LNCaP clone FGC (cell line): ENCODE measurements around the gene CCDC138.

ENCODE experiments used
- DNase-seq: peaks from one replicate; pipeline ENCODE4 v3.0.0-alpha.2; 2011; ENCODE audit warnings: low read depth
- H3K4me3 ChIP-seq: 2 replicates; pipeline ENCODE4 v1.5.1; 2011; ENCODE audit warnings: mild to moderate bottlenecking, low read depth, low read length, control low read depth
- TF ChIP-seq, protein P1 (sequence below): IDR thresholded peaks from 2 replicates; pipeline ENCODE4 v1.5.1; 2012; ENCODE audit warnings: mild to moderate bottlenecking; ENCODE audit not compliant: control insufficient read depth, insufficient read depth; ENCODE audit errors: extremely low read depth

CCDC138 gene

DNA sequence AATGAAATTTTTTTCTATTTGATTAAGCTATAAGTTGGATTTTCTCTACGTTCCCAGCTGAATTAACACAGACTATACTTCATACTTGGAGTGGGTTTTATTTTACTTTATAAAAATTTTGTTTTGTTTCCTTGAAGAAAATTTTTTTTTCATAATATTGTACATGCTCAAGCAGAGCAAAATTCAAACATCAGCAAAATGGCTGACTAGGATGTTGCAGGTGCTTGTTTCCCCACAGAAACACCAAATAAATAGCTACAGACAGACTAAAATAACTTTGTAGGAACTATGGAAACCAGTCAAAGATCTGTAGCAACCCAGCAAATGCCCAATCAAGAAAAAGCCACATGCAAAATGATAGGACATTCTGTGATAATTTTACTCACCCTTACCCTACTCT is 82.3 kb downstream of the CCDC138 start:
- TF ChIP-seq, protein P1, sequence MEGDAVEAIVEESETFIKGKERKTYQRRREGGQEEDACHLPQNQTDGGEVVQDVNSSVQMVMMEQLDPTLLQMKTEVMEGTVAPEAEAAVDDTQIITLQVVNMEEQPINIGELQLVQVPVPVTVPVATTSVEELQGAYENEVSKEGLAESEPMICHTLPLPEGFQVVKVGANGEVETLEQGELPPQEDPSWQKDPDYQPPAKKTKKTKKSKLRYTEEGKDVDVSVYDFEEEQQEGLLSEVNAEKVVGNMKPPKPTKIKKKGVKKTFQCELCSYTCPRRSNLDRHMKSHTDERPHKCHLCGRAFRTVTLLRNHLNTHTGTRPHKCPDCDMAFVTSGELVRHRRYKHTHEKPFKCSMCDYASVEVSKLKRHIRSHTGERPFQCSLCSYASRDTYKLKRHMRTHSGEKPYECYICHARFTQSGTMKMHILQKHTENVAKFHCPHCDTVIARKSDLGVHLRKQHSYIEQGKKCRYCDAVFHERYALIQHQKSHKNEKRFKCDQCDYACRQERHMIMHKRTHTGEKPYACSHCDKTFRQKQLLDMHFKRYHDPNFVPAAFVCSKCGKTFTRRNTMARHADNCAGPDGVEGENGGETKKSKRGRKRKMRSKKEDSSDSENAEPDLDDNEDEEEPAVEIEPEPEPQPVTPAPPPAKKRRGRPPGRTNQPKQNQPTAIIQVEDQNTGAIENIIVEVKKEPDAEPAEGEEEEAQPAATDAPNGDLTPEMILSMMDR, result no peak
- no peak for DNase-seq
- H3K4me3 ChIP-seq, result no peak overlapping the region

DNA sequence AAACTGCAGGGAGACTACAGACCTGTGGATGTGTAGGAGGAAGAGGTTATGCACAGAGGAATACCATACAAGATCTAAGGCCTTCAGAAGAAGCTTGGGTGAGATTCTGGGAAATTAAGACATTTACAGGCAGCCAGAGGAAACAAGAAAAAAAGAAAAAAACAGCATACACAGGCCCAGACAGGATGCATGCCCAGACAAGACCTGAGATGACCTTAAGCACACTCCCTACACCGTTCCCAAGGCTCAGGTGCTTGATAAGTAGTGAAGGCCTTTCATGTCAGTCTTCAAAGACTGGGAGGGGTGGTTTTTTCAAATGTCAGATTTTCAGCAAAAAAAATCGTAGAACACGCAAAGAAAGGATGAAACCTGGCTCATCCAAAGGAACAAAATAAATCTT is 83.0 kb downstream of the CCDC138 start:
- TF ChIP-seq, protein P1, result no peak
- no peak for DNase-seq
- no peak overlapping the region for H3K4me3 ChIP-seq

DNA sequence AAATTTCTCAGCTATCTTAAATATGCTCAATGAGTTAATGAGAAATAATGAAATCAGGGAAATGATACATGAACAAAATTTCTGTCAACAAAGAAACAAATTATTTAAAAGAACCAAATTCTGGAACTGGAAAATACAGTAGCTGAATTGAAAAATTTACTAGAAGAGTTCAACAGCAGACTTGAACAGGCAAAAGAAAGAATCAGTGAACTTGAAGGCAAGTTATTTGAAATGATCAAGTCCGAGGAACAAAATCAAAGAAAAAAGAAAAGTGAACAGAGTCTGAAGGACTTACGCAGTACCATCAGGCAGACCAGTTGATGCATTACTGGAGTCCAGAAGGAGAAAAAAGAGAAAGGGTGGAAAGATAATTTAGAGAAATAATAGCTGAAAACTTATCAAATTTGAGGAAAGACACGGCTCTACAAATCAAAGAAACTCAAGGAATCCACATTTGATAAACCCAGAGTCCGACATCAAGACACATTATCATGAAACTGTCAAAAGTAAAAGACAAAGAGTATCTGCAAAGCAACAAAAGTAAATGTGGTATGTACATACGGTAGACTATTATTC is 83.6 kb downstream of the CCDC138 start:
- no peak for DNase-seq
- TF ChIP-seq, protein P1, result no peak

DNA sequence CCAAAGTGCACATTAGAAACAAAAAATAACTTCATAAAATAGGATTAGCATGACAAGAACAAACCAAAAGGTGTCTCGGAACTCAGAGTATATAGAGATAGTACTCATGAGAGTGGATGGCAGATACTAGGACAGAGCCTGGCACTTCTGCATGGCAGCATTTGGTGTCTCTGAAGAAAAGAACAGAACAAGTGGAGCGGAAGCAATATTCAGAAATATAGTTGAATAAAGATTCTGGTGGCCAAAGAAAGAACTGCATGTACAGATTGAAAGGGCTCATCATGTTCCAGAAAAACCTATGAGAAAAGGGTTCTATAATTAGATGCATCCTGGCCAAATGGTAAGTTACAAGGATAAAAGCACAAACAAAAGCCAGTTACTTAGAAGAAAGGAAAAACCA is 90.9 kb downstream of the CCDC138 start:
- DNase-seq, result no peak
- TF ChIP-seq, protein P1, result no peak
- no peak overlapping the region for H3K4me3 ChIP-seq

More for the DNA sequence above, 83.6 kb downstream of the CCDC138 start:
- H3K4me3 ChIP-seq, result no peak overlapping the region

DNA sequence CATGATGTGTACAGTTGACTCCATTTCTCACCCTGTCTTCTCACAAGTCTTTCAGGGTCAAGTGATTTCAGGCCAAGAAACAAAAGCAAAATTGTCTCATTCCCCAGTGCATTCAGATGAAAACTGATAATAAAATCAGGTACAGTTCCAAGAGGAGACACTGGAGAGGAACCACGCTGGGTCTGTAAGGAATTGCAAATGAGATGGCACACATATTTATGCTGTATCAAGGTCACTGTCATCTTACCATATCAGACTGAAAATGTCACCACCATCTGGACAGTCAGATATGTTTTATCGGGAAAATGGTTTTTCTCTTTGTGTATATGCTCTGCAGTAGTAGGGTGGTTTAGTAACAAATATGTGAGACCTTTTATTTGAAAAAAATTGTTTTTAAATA is 91.7 kb downstream of the CCDC138 start:
- no peak overlapping the region for H3K4me3 ChIP-seq
- no peak for DNase-seq
- TF ChIP-seq, protein P1, result no peak

DNA sequence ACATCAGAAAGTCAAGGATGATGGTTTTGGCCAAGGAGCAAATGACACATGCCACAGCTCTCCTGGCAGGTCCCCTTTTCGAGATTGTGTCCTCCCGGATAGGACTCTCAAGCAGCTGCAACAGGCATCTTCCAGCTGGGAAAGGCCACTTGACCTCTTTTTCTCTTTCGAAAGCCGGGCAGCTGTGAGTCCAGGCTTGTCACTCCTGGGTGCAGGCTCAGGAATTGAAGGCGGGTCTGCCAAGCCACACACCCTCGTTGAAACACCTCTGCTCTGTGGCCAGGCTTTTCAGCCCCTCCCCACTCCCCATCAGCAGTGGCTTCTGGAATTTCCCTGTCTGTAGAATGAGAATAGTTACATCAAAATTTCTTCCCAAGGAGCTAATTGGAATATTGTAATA is 98.0 kb downstream of the CCDC138 start:
- no peak overlapping the region for H3K4me3 ChIP-seq
- no peak for DNase-seq
- TF ChIP-seq, protein P1, result no peak

DNA sequence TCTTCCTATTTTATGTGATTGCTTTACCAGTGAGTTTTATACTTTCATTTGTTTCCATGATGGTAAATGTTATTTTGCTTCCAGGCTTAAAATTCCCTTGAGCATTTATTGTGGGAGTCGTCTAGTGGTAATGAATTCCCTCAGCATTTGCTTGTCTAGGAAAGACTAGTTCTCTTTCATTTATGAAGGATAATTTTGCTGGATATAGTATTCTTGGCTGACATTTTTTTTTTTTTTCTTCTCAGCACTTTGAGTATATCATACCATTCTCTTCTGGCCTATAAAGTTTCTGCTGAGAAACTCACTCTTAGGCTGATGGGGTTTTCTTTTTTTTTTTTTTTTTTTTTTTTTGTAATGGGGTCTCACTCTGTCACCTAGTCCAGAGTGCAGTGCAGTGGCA is 103.3 kb downstream of the CCDC138 start:
- TF ChIP-seq, protein P1, result no peak
- DNase-seq, result no peak
- H3K4me3 ChIP-seq, result no peak overlapping the region
